Stimulated activated CD4-positive, alpha-beta T cell treated with anti-CD3 and anti-CD28 coated beads, Interleukin-1b, Interleukin-23, amount 100 ng/mL, for 1 hour (primary cell): ENCODE measurements around the gene TRPV2.
"Not testable (repeated sequence)": the region's sequence is repeated elsewhere in the genome, so short reads cannot be mapped to it uniquely, and the experiment has no call there.

ENCODE experiments used
- DNase-seq, 2 donors: peaks; one replicate each; pipeline ENCODE4 v3.0.0-alpha.2; 2020; ENCODE audit warnings: low read depth in 2 of 2

The TRPV2 gene

GRCh38 chr17:16438173-16438556, 22.8 kb downstream of the TRPV2 start:
- no peak for DNase-seq

DNA sequence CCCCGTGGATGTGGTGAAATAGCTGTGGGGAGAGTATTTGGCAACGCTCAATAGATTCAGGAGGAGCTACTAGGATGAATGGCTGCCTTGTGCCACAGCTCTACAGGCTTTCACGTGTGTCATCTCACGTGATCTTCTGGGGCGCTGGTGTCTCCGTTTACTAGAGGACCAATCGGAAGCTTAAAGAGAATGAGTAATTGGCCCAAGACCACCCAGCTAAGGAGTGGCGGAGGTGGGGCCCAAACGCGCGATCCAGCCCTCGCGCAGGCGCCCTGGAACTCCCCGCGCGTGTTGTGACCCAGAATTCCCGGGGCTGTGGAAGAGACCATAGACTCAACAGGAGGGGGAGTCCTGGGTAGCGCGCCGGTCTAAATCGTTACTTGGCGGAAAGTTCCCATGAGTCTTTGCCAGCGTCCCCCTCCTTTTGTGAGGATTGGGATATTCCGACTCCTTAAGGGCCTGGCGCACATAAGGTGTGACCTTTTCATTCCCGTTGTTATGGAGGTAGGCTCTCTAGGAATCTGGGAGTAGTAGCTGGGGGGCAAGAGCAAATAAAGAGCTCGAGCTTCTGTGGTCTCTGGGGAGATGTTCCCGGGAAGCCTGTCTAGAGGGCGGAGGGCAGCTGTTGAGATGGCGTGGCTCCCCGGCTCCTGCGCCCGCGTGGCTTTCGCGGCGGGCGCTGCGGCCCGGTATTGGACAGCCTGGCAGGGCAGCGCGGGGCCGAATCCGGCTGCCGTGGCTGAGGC, 23.4 kb downstream of the TRPV2 start:
- DNase-seq, result peak; percentile 83 to 89

DNA sequence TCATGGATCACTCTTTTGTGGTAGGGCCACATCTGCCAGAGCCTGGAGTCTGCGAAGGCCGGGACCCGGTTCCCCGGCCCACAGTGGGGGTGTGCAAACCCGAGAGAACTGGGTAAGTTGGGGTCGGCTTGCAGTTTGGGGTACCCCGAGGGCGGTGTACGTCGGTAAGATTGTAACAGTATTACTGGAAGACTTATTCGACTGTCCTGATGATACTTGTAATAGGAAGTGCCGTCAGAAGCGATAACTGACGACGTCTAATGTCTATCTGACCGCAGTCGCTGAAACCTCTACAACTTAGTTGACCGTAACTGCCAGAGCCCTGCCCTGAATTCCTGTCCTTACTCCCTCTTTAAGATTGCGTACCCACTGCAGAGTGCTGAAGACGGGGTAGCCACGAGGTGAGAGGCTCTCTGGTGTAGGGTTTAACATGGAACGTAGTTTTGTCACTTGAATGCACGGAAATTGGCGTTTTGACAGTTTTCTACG, 24.0 kb downstream of the TRPV2 start:
- DNase-seq, result no peak

DNA sequence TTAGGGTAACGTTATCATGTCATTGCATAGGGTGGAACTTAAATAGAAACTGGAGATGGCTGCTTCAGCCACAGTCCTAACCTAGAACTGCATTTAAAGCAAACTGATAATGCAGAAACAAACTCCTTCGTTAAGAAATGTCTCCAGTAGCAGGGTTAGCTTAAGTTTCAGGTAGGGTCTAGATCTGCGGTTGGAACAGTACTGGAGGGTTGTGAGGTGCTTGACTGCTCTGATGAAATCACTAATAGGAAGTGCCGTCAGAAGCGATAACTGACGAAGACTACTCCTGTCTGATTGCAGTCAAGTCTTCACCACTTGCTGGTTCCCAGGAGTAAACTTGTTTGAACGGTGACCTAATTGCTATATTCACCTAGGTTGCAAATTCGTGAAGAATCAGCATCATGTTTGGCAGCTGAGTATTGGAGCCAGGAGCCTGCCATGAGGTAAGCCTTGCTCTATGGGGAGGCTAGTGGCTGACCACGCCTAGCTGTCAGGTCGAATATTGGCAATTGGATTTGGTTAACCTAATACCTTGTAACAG, 24.5 kb downstream of the TRPV2 start:
- no peak for DNase-seq

DNA sequence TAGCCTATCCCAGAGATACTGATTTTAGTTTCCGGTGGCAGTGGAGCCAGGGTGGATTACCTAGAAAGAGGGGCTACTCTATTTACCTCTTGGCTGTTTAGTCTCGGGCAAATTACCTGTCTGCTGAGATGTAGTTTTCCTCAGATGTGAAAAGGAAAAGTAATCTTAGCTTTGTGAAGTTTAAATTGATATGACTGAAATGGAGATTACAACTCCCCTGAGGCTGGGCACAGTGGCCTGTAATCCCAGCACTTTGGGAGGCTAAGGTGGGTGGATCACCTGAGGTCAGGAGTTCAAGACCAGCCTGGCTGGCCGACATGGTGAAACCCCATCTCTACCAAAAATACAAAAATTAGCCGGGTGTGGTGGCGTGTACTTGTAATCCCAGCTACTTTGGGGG, 25.0 kb downstream of the TRPV2 start:
- DNase-seq, result not testable (repeated sequence)

DNA sequence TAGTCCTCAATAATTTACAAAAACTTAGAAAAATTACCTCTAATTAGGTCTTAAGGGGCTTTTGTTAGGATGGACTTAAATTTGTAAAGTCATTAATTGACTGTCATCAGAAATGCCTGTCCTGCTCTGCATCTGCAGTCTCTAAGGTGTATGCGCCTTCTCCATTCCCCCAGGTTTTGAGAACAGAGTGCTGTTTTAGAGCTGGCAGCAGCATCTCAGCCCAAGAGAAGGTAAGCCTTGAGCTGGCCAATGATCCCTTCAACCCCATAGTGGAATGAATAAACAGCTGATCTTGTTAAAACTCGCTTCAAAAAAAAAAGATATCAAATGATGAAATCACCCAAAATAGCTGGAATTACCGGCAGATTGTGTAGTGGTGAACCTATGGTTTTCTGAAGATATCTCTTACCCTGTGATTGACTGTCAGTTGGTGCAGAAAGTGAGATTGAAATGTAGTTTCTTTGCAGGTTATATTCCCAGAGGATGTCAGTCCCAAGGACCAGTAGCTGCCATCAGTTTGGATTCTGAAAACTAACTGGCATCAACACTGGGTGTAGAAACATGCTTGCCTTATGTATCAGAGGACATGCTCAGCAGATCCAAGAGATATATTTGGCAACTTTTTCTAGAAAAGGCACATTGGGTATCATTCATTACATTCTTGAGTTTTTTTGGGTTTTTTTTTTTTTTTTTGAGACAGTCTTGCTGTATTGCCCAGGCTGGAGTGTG, 25.7 kb downstream of the TRPV2 start:
- DNase-seq, result no peak

DNA sequence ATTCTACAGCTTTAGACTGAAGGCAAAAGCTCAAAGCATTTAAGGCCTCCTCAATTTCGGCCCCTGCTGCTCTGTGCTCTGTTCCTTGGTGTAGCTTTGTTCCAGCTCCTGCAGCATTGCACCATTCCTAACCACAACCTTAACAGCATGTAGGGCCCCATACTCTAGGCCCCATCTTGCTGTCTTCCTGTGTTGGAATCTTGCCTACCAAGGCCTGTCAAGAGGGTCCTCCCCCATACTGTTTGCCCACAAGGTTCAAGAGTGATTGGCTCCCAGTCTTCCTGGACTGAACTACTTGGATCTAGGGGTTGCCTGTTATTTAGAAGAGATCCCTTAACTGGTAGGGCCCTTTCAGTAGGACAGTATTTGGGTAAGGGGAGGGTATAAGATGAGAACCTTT, 26.8 kb downstream of the TRPV2 start:
- no peak for DNase-seq

GRCh38 chr17:16442594-16443510, 27.5 kb downstream of the TRPV2 start:
- DNase-seq, result no peak

DNA sequence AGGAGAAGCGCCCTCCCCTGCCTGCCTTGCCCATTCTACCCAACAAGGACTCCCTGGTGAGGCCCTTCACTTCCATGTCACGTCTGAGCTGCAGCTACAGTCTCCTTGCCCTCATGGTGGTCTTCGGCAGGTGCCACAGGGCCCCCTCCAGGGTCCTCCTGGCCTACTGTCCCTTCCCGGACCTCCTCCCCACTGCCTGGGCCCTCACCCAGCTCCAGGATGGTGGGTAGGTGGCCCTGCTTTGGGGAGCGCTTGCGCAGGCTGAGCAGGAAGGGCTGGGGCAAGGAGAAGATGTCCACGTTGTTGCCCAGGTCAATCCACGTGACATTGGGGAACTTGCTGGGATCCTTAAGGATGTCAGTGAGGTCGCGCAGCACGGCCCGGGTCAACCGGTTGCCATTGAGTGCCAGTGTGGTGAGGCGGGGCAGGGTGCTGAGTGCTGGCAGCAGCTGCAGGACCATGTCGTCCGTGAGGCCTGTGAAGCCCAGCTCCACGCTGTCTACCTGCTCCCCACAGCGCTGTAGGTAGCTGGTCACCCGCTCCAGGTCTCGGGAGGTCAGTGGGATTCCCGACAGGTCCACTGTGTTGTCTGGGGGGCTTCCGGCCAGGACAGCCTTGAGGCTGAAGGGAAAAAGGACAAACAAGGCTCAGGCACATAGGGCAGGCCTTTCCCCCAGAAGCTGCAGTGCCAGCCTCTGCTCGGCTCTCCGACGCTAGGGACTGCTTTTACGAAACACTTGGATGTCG, 28.3 kb downstream of the TRPV2 start:
- DNase-seq, result no peak

GRCh38 chr17:16444258-16444886, 29.0 kb downstream of the TRPV2 start:
- DNase-seq, result no peak

GRCh38 chr17:16446338-16446983, 31.1 kb downstream of the TRPV2 start:
- no peak for DNase-seq

DNA sequence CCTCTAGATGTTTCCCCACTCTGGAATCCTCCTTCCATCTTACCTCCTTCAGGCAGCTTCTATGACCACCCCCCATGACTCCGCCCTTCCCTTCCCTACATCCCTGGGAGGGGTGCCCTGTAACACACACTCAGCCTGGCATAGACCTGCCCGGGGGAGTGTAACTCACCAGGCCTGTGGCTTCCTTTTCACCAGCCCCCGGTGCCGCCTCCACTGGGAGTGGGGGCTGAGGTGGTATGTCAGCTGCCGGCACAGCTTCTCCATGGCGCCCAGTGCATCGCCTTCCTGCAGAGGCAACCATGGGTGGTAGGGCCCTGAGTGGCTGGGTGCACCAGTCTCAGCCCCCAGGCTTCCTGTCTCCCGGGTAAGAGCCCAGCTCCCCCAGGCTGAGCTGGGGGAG, 32.3 kb downstream of the TRPV2 start:
- DNase-seq, result no peak

DNA sequence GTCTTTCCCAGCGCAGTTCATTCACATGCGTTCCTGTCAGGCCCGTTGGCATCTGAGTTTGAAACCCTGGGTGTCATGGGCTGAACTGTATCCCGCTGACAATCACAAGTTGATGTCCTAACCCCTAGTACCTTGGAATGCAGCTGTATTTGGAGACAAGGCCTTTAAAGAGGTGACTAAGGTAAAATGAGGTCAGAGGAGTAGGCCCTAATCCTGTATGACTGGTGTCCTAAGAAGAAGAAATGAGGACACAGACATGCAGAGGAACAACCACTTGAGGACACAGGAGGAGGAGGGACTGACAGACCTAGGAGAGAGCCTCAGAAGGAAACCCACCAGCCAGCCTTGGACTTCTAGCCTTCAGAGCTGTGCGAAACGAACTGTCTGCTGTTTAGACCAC, 33.1 kb downstream of the TRPV2 start:
- no peak for DNase-seq

- DNase-seq, result no peak
These were observed 33.8 kb downstream of the TRPV2 start for GRCh38 chr17:16449121-16449570.

GRCh38 chr17:16450028-16450427, 34.7 kb downstream of the TRPV2 start:
- DNase-seq, result no peak

DNA sequence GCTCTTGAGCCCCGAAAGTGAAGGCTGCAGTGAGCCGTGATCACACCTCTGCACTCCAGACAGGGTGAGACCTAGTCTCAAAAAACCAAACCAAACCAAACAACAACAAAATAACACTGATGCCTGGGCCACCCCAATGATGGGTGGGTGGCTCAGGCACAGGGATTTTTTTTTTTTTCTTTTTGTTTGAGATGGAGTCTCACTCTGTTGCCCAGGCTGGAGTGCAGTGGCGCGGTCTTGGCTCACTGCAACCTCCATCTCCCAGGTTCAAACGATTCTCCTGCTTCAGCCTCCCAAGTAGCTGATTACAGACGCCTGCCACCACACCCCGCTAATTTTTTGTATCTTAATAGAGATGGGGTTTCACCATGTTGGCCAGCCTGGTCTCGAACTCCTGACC, 36.9 kb downstream of the TRPV2 start:
- not testable (repeated sequence) for DNase-seq

GRCh38 chr17:16453493-16453851, 38.1 kb downstream of the TRPV2 start:
- no peak for DNase-seq

DNA sequence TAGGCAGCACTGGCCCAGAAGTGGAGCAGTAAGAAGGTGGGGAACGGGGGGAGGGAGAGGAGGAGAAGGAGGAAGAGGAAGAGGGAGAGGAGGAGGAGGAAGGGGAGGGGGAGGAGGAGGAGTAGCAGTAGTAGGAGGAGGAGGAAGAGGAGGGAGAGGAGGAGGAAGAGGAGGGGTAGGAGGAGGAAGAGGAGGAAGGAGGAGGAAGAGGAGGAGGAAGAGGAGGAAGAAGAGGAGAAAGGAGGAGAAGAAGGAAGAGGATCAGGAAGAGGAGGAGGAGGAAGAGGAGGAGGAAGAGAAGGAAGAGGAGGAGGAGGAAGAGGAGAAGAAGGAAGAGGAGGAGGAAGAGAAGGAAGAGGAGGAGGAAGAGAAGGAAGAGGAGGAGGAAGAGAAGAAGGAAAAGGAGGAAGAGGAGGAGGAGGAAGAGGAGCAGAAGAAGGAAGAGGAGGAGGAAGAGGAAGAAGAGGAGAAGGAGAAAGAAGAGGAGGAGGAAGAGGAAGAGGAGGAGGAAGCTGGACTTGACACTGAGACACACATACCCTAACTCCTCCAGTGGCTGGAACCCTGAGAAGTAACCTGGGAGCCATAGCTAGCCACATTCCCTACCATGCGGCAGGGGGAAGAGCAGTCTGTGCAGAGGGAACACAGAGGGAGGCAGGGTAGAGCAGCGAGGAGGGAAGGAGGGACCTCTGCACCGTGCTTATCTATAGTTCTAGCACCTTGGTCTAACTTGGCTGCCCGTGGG, 40.8 kb downstream of the TRPV2 start:
- DNase-seq, result no peak

DNA sequence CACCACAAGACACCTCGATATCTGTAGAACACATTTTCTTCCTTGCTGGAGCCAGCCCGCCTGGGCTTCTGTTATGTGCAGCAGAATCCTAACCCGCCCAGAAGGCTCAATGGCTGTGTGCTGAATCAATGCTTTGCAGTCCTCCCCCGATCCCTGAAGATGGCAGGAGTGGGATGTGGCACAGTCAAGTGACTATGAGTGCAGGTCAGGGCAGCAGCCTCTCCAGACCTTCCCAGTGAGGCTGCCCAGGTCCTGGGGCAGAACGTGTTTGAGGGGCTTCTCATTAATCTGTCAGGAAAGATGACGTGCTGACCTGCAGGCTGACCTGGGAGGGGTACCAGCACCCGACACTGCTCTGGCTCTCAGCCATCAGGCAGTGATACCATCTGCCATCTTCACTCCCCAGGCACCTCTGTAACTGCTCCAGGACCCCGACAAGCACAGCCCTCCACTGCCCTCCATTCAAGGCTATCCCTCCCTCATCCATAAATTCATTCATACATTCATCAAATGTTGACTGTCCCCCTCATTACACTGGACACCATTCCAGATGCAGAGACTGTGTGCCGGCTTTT, 41.5 kb downstream of the TRPV2 start:
- DNase-seq, result no peak
